ENCODE results near the gene NR0B2.

- no peak for TF ChIP-seq TAF1 (IDR thresholded peaks at IDR 0.05; ENCODE audit: low read depth)
- TF ChIP-seq EP300 (IDR thresholded peaks at IDR 0.05; ENCODE audit: borderline replicate concordance), result no peak
- TF ChIP-seq EGR1 (IDR thresholded peaks at IDR 0.05), result no peak
Measured at GRCh38 chr1:26949926-26950319, 36.1 kb upstream of the NR0B2 start.

Measured in Ishikawa (cell line).